ENCODE results near the gene PARN.

The PARN gene

DNA sequence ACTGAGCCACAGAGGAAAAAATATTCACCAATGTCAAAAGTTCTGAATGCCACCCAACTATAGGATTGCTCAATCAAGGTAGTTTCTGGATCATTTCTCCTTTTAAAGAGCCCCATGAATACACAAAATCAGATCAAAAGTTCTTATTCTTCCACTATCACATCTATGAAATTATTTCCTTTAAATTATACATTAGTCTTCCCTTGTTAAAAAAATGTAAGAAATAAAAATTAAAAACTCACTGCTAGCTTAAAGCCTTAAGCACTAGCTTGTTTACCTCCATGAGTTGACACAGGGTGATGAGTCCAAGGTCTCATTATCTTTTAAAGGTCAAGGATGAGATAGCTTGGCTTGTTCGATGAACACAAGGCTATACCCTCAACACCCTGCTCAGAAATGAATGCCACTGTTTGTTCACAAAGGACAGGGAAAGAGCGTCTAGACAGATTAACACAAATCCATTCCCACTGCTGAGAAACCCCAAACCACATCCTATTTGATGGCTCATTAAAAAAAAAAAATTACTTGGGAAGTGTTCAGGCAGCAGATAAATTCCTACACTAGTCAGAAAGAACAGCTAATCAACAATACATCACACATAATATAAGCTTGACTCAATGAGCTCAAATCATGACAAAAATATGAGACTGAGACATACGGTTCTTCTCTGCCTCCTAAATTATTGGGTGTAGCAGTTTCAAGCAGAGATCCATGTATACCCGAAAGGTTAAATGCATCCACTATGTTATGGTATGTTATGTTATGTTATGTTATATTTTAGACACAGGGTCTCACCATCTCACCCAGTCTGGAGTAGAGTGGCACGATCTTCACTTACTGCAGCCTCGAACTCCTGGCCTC lies 118.9 kb downstream of the PARN start:
- Histone ChIP-seq H3K27me3 (ENCODE audit: control insufficient read depth in 1 of 2, insufficient read depth in 2 of 2, low read length in 2 of 2) (no peaks in the 10 kb centered on the region), H3K4me1 (ENCODE audit: control insufficient read depth, insufficient read depth, low read length) (no peaks in the 10 kb centered on the region), H3K4me3 (ENCODE audit: low read length in 2 of 2) (no peak overlapping the region), H3K9ac (ENCODE audit: low read length in 2 of 2) (no peak overlapping the region), H3K9me3 (ENCODE audit: control insufficient read depth in 2 of 2, low read length in 2 of 2) (no peaks in the 10 kb centered on the region), H3K27ac (ENCODE audit: low read length) (no peak overlapping the region), H3K36me3 (ENCODE audit: control insufficient read depth in 2 of 2, insufficient read depth in 2 of 2, low read length in 2 of 2) (no peaks in the 10 kb centered on the region)

DNA sequence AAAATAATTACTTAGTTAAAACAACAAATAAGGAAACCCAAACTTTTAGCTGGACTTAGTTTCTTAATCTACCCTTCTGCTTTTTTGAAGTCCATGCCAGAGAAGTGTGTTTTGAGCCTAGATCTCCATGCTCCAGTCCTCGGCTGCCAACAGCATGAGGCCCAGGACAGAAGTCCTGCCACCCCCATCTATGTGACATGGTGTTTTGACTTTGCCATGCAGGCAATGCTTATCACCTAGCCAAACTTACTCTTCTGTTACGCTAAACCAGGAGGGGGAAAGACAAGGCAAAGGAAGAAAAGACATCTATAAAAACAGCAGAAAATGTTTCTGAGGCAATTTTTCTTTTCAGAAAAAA lies 119.5 kb downstream of the PARN start:
- Histone ChIP-seq H3K4me1 (ENCODE audit: control insufficient read depth, insufficient read depth, low read length) (no peaks in the 10 kb centered on the region), H3K27ac (ENCODE audit: low read length) (no peak overlapping the region), H3K9ac (ENCODE audit: low read length in 2 of 2) (no peak overlapping the region), H3K27me3 (ENCODE audit: control insufficient read depth in 1 of 2, insufficient read depth in 2 of 2, low read length in 2 of 2) (no peaks in the 10 kb centered on the region), H3K4me3 (ENCODE audit: low read length in 2 of 2) (no peak overlapping the region), H3K36me3 (ENCODE audit: control insufficient read depth in 2 of 2, insufficient read depth in 2 of 2, low read length in 2 of 2) (no peaks in the 10 kb centered on the region), H3K9me3 (ENCODE audit: control insufficient read depth in 2 of 2, low read length in 2 of 2) (no peaks in the 10 kb centered on the region)

DNA sequence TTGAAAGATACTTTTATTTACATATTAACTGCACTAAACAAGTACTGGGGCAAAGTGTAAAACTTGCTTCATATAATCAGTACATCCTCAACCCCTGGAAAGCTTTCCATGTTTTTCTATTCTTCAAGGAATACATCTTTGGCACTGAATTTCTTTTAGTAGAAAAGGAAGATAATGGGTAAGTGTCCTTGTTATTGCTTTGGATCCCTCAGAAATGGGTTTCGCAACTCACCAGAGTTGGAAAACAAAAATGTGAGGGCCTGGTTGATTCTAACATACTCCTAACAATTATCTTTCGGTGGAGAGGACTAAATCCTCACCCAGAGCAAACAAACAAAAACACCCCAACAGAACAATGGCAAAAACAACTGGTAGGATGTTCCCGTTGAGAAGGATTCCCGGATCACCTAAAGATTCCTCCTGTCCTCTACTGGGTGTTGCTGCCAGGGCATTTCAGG lies 120.4 kb downstream of the PARN start:
- no peak overlapping the region for H3K27ac ChIP-seq (ENCODE audit: low read length)
- H3K27me3 ChIP-seq (ENCODE audit: control insufficient read depth in 1 of 2, insufficient read depth in 2 of 2, low read length in 2 of 2) = no peaks in the 10 kb centered on the region
- H3K4me3 ChIP-seq (ENCODE audit: low read length in 2 of 2) = no peak overlapping the region
- no peaks in the 10 kb centered on the region for H3K9me3 ChIP-seq (ENCODE audit: control insufficient read depth in 2 of 2, low read length in 2 of 2)
- no peaks in the 10 kb centered on the region for H3K4me1 ChIP-seq (ENCODE audit: control insufficient read depth, insufficient read depth, low read length)
- H3K36me3 ChIP-seq (ENCODE audit: control insufficient read depth in 2 of 2, insufficient read depth in 2 of 2, low read length in 2 of 2) = no peaks in the 10 kb centered on the region
- H3K9ac ChIP-seq (ENCODE audit: low read length in 2 of 2) = no peak overlapping the region

DNA sequence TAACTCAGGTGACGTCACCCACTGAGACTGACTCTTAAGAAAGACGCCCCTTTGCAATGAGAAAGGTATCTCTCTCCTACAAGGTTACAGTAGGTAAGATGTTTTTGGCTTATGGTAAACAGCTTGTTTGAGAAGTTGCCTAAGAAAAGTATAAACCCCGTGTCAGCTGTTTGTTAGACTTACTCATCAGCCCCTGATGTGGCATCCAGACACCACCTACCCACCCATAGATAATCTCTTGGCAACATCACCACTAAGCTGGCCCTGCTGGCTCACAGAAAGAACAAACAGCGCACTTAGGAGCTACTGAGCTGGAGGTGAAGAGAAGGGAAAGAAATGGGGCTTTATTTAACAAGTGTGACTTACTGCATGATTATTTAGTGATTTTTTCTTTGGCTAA lies 121.0 kb downstream of the PARN start:
- no peak overlapping the region for H3K9ac ChIP-seq (ENCODE audit: low read length in 2 of 2)
- no peaks in the 10 kb centered on the region for H3K9me3 ChIP-seq (ENCODE audit: control insufficient read depth in 2 of 2, low read length in 2 of 2)
- H3K36me3 ChIP-seq (ENCODE audit: control insufficient read depth in 2 of 2, insufficient read depth in 2 of 2, low read length in 2 of 2) = no peaks in the 10 kb centered on the region
- H3K4me1 ChIP-seq (ENCODE audit: control insufficient read depth, insufficient read depth, low read length) = no peaks in the 10 kb centered on the region
- H3K27me3 ChIP-seq (ENCODE audit: control insufficient read depth in 1 of 2, insufficient read depth in 2 of 2, low read length in 2 of 2) = no peaks in the 10 kb centered on the region
- no peak overlapping the region for H3K4me3 ChIP-seq (ENCODE audit: low read length in 2 of 2)
- H3K27ac ChIP-seq (ENCODE audit: low read length) = no peak overlapping the region

GRCh38 chr16:14505846-14506245 lies 124.2 kb downstream of the PARN start:
- no peak overlapping the region for H3K27ac ChIP-seq (ENCODE audit: low read length)
- H3K9ac ChIP-seq (ENCODE audit: low read length in 2 of 2) = no peak overlapping the region
- peaks cover 11% of the 10 kb centered on the region for H3K4me1 ChIP-seq (ENCODE audit: control insufficient read depth, insufficient read depth, low read length)
- no peaks in the 10 kb centered on the region for H3K36me3 ChIP-seq (ENCODE audit: control insufficient read depth in 2 of 2, insufficient read depth in 2 of 2, low read length in 2 of 2)
- H3K27me3 ChIP-seq (ENCODE audit: control insufficient read depth in 1 of 2, insufficient read depth in 2 of 2, low read length in 2 of 2) = no peaks in the 10 kb centered on the region
- H3K9me3 ChIP-seq (ENCODE audit: control insufficient read depth in 2 of 2, low read length in 2 of 2) = no peaks in the 10 kb centered on the region
- H3K4me3 ChIP-seq (ENCODE audit: low read length in 2 of 2) = no peak overlapping the region

DNA sequence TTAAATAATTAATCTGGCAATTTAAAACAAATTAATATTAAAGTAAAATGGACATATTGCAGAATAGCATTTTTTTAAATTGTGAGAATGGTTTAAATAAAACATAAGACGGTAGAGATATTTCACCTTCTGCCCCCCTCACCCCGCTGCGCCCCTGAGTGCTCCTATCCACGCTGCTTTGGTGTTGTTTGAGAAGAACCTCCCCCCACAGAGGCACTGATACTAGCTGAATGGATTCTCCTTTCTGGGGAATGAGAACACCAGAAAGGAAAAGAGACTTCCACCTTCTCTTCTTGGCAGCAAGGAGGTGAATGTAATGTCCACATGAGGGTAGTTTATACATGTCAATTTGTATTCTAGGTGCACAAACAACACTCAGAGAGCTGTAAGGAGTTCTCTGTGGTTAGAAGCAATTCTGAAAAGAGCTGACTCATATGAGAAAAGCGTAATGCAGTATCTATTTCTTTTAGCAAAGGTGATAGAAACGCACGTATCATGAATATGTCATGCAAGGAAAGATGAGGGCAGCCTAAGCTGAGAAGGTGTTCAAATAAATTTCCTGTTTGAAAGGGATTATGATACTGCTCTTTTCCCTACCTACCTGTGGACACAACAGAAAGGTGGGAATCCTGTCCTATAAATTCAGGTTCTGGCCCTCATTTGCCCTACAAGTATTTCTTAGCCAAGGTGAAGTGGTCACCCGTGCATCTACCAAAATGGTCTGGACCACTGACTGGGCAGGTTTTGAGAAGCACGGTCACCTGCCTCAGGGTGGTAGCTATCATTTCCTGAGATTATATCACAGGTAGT lies 126.9 kb downstream of the PARN start:
- Histone ChIP-seq H3K27ac (ENCODE audit: low read length) (no peak overlapping the region), H3K4me1 (ENCODE audit: control insufficient read depth, insufficient read depth, low read length) (peaks cover 15% of the 10 kb centered on the region), H3K27me3 (ENCODE audit: control insufficient read depth in 1 of 2, insufficient read depth in 2 of 2, low read length in 2 of 2) (no peaks in the 10 kb centered on the region), H3K36me3 (ENCODE audit: control insufficient read depth in 2 of 2, insufficient read depth in 2 of 2, low read length in 2 of 2) (no peaks in the 10 kb centered on the region), H3K9ac (ENCODE audit: low read length in 2 of 2) (no peak overlapping the region), H3K4me3 (ENCODE audit: low read length in 2 of 2) (no peak overlapping the region), H3K9me3 (ENCODE audit: control insufficient read depth in 2 of 2, low read length in 2 of 2) (no peaks in the 10 kb centered on the region)

- H3K9me3 ChIP-seq (ENCODE audit: control insufficient read depth in 2 of 2, low read length in 2 of 2) = no peaks in the 10 kb centered on the region
- H3K27ac ChIP-seq (ENCODE audit: low read length) = peak overlapping the region; percentile 60
- no peaks in the 10 kb centered on the region for H3K27me3 ChIP-seq (ENCODE audit: control insufficient read depth in 1 of 2, insufficient read depth in 2 of 2, low read length in 2 of 2)
- no peak overlapping the region for H3K4me3 ChIP-seq (ENCODE audit: low read length in 2 of 2)
- no peaks in the 10 kb centered on the region for H3K36me3 ChIP-seq (ENCODE audit: control insufficient read depth in 2 of 2, insufficient read depth in 2 of 2, low read length in 2 of 2)
- peaks cover 17% of the 10 kb centered on the region for H3K4me1 ChIP-seq (ENCODE audit: control insufficient read depth, insufficient read depth, low read length)
- no peak overlapping the region for H3K9ac ChIP-seq (ENCODE audit: low read length in 2 of 2)
These were observed 127.7 kb downstream of the PARN start for GRCh38 chr16:14502256-14502875.

DNA sequence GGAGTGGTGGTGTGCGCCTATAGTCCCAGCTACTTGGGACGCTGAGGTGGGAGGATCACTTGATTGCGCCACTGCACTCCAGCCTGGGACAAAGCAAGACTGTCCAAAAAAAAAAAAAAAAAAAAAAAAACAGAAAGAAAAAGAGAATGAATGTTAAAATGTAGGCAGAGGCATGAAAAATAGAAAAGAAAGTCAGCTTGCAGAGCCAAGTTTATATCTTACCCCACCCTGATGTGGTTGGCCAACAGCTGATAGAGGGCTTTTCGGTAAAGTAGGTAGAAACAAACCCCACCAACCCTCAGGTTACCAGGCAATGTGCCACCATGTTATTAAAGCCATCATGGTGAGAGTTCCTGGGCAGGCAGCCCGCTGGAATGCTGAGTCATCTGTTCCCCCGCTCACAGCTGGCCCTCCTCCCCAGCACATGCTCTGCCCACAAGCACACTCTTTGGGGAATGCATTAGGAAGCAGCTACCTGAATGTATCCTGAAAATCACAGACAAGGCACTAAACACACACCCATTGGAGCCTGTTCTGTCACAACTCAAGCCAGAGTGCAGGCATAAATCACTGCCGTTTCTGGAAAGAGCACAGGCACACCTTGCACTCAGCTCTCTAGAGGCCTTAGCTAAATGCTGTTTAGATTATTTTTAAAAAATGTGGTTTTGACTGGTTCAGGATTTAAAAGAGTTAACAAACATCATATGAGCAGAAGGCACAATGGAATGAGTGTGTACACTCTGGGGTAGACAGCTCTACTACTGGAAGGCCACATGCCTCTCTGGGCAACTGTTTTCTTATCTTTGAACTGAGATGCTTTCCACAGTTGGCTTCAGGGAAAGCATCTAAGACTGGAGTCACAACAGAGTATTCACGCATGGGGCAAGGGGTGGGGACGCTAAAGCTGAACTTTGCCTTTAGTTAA lies 128.5 kb downstream of the PARN start:
- Histone ChIP-seq H3K9me3 (ENCODE audit: control insufficient read depth in 2 of 2, low read length in 2 of 2) (no peaks in the 10 kb centered on the region), H3K27ac (ENCODE audit: low read length) (peak overlapping the region; percentile 60), H3K36me3 (ENCODE audit: control insufficient read depth in 2 of 2, insufficient read depth in 2 of 2, low read length in 2 of 2) (no peaks in the 10 kb centered on the region), H3K4me1 (ENCODE audit: control insufficient read depth, insufficient read depth, low read length) (peaks cover 17% of the 10 kb centered on the region), H3K4me3 (ENCODE audit: low read length in 2 of 2) (peak overlapping the region in 1 of 2 donors; percentile 44), H3K27me3 (ENCODE audit: control insufficient read depth in 1 of 2, insufficient read depth in 2 of 2, low read length in 2 of 2) (no peaks in the 10 kb centered on the region), H3K9ac (ENCODE audit: low read length in 2 of 2) (no peak overlapping the region)

GRCh38 chr16:14500791-14501190 lies 129.3 kb downstream of the PARN start:
- Histone ChIP-seq H3K36me3 (ENCODE audit: control insufficient read depth in 2 of 2, insufficient read depth in 2 of 2, low read length in 2 of 2) (no peaks in the 10 kb centered on the region), H3K9me3 (ENCODE audit: control insufficient read depth in 2 of 2, low read length in 2 of 2) (no peaks in the 10 kb centered on the region), H3K27ac (ENCODE audit: low read length) (no peak overlapping the region), H3K27me3 (ENCODE audit: control insufficient read depth in 1 of 2, insufficient read depth in 2 of 2, low read length in 2 of 2) (no peaks in the 10 kb centered on the region), H3K4me1 (ENCODE audit: control insufficient read depth, insufficient read depth, low read length) (peaks cover 17% of the 10 kb centered on the region), H3K9ac (ENCODE audit: low read length in 2 of 2) (no peak overlapping the region), H3K4me3 (ENCODE audit: low read length in 2 of 2) (no peak overlapping the region)

DNA sequence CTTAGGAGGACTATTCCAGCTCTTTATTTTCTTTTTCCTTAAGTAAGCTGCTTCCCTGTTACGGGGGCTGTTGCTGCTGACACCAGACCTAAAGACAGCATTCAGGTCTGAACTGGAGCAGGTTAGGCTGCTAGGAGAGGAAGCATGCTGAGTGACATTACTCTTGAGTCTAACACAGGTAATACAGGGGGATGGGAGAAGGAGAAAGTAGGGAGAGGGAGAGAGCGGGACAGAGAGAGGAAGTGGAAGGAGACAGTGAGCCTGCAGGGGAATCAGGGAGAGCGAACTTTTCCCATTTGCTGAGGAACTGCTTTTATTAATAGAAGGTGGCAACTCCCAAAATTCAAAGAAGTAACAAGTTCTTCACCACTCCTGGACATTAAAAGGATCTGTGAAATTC lies 130.9 kb downstream of the PARN start:
- H3K9me3 ChIP-seq (ENCODE audit: control insufficient read depth in 2 of 2, low read length in 2 of 2) = no peaks in the 10 kb centered on the region
- H3K4me1 ChIP-seq (ENCODE audit: control insufficient read depth, insufficient read depth, low read length) = peaks cover 17% of the 10 kb centered on the region
- H3K36me3 ChIP-seq (ENCODE audit: control insufficient read depth in 2 of 2, insufficient read depth in 2 of 2, low read length in 2 of 2) = no peaks in the 10 kb centered on the region
- H3K27me3 ChIP-seq (ENCODE audit: control insufficient read depth in 1 of 2, insufficient read depth in 2 of 2, low read length in 2 of 2) = no peaks in the 10 kb centered on the region
- H3K27ac ChIP-seq (ENCODE audit: low read length) = no peak overlapping the region
- no peak overlapping the region for H3K9ac ChIP-seq (ENCODE audit: low read length in 2 of 2)
- no peak overlapping the region for H3K4me3 ChIP-seq (ENCODE audit: low read length in 2 of 2)
